HepG2 (cell line): Measurements from ENCODE around the gene FRMD8. TPM values are rescaled to one million over a fixed set of nuclear protein-coding genes. Genes with fewer than 3 reads are reported as not detected.

Experiments
- AGO2 ChIP-seq: fragments of 200-400 bp; formaldehyde crosslinking; optimal IDR thresholded peaks from 2 replicates; pipeline ENCODE3; 2017; ENCODE audit warnings: mild to moderate bottlenecking, low read depth, low read length, moderate library complexity
- CEBPG ChIP-seq: IDR thresholded peaks from 2 replicates; pipeline ENCODE4 v1.6.1; 2016
- ELF3 ChIP-seq: IDR thresholded peaks from 2 replicates; pipeline ENCODE4 v1.6.1; 2016; ENCODE audit warnings: missing genetic modification reagents, missing compliant biosample characterization
- ERF ChIP-seq: IDR thresholded peaks from 2 replicates; pipeline ENCODE4 v1.6.1; 2018; ENCODE audit warnings: missing biosample characterization, missing genetic modification reagents
- FOXM1 ChIP-seq: sonication (generic); formaldehyde crosslinking; IDR thresholded peaks from 2 replicates; pipeline ENCODE4 v1.5.0; 2020; ENCODE audit warnings: missing genetic modification reagents
- MATR3 ChIP-seq: sonication (generic); formaldehyde crosslinking; IDR thresholded peaks from 2 replicates; pipeline ENCODE4 v1.4.0; 2020; ENCODE audit warnings: missing genetic modification reagents
- NAIF1 ChIP-seq: sonication (generic); formaldehyde crosslinking; IDR thresholded peaks from 2 replicates; pipeline ENCODE4 v1.5.0; 2020; ENCODE audit warnings: mild to moderate bottlenecking, missing genetic modification reagents, borderline replicate concordance
- RARA ChIP-seq: IDR thresholded peaks from 2 replicates; pipeline ENCODE4 v1.6.1; 2016; ENCODE audit warnings: missing genetic modification reagents, missing compliant biosample characterization
- SALL1 ChIP-seq: sonication (generic); formaldehyde crosslinking; IDR thresholded peaks from 2 replicates; pipeline ENCODE4 v1.8.0; 2022; ENCODE audit warnings: mild to moderate bottlenecking, missing genetic modification reagents
- SKIL ChIP-seq: sonication (generic); formaldehyde crosslinking; IDR thresholded peaks from 2 replicates; pipeline ENCODE4 v1.8.0; 2022; ENCODE audit warnings: missing genetic modification reagents, mild to moderate bottlenecking, moderate library complexity, borderline replicate concordance
- SMYD3 ChIP-seq: sonication (generic); formaldehyde crosslinking; IDR thresholded peaks from 2 replicates; pipeline ENCODE4 v1.8.1; 2023; ENCODE audit warnings: mild to moderate bottlenecking, missing genetic modification reagents
- ZFP37 ChIP-seq: sonication (generic); formaldehyde crosslinking; IDR thresholded peaks from 2 replicates; pipeline ENCODE4 v1.4.0; 2020; ENCODE audit warnings: missing genetic modification reagents, borderline replicate concordance
- ZNF143 ChIP-seq: sonication (generic); formaldehyde crosslinking; IDR thresholded peaks from 2 replicates; pipeline ENCODE4 v1.4.0; 2020; ENCODE audit warnings: missing genetic modification reagents
- ZNF430 ChIP-seq: sonication (generic); formaldehyde crosslinking; IDR thresholded peaks from 2 replicates; pipeline ENCODE4 v1.9.0; 2021; ENCODE audit warnings: mild to moderate bottlenecking, missing genetic modification reagents
- ZUFSP ChIP-seq: sonication (generic); formaldehyde crosslinking; IDR thresholded peaks from 2 replicates; pipeline ENCODE4 v1.9.0; 2021; ENCODE audit warnings: missing genetic modification reagents, mild to moderate bottlenecking, borderline replicate concordance
- polyA plus RNA-seq, 8 experiments: library from polyadenylated mRNA; depleted of rRNA in 3 of 8; stranded (reverse) in 7 of 8; unstranded in 1 of 8; fragments of >200 nt; fragmentation: Illumina TruSeq in 4 of 8; extraction: Trizol in 4 of 8; gene quantifications; 2 replicates each; pipeline versions ENCODE4 v1.2.1 to v1.2.3, GENCODE V29; 2011 to 2016; ENCODE audit warnings: low read depth in 4 of 8, missing spikeins in 1 of 8, mixed read lengths in 1 of 8; ENCODE audit not compliant: insufficient read depth in 1 of 8
- total RNA-seq, 5 experiments: library from RNA; depleted of rRNA; stranded (reverse); fragments of >200 nt; fragmentation: Illumina TruSeq; extraction: Trizol; gene quantifications; 2 replicates each; pipeline ENCODE4 v1.2.3, GENCODE V29; 2016; ENCODE audit warnings: low read depth in 1 of 5
- TF ChIP-seq, protein P1 (sequence below): sonication (generic); formaldehyde crosslinking; IDR thresholded peaks from 2 replicates; pipeline ENCODE4 v1.4.0; 2020; ENCODE audit warnings: missing genetic modification reagents, borderline replicate concordance
- TF ChIP-seq, protein P2 (sequence below): sonication (generic); formaldehyde crosslinking; conservative IDR thresholded peaks from 2 replicates; pipeline ENCODE4 v1.8.0; 2022; ENCODE audit warnings: mild to moderate bottlenecking, moderate library complexity, missing genetic modification reagents

The FRMD8 gene
- total and polyA plus RNA-seq, 2 of the 13 experiments (the other 11 are each of a cell fraction or from before 2014, with no cell fraction given) = 5.8 to 20.6 TPM

DNA sequence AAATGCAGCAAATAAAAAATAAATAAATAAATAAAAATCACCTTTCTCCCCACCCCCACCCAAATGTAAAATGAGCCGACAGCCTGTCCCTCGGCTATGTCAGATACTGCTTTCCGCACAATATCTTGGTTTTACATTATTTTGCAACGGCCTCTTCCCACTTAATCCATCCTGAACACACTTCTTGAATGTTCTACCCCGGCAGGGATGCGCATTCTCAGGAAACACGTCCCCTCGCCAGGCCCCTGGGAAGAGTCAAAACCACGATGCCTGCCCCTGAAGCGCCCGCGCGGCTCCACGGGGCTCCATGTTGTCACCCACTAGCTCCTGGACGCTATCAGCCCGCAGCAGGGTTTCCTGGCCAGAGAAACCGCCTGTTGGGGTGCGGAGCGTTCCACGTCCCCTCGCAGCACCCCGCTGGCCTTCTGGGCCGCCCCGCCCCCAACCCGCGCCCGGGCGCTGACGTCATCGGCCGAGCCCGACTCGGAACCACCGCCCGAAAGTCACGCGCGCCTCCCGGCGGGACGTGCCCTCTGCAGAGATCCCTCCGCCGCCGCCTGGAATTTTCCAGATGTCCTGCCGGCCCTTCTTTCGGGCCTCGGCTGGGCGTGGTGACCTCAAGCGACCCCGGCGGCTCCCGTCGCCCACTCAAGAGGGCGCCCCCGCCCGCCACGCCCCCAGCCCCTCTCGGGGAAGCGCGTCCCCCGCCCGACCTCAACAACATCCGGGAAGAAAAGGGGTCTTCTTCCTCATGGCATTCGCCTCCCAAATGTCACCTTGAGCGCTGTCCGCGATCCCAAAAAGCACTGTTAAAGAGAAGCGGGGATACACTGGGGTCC, 35.6 kb downstream of the FRMD8 start (continued):
- TF ChIP-seq, protein P1, sequence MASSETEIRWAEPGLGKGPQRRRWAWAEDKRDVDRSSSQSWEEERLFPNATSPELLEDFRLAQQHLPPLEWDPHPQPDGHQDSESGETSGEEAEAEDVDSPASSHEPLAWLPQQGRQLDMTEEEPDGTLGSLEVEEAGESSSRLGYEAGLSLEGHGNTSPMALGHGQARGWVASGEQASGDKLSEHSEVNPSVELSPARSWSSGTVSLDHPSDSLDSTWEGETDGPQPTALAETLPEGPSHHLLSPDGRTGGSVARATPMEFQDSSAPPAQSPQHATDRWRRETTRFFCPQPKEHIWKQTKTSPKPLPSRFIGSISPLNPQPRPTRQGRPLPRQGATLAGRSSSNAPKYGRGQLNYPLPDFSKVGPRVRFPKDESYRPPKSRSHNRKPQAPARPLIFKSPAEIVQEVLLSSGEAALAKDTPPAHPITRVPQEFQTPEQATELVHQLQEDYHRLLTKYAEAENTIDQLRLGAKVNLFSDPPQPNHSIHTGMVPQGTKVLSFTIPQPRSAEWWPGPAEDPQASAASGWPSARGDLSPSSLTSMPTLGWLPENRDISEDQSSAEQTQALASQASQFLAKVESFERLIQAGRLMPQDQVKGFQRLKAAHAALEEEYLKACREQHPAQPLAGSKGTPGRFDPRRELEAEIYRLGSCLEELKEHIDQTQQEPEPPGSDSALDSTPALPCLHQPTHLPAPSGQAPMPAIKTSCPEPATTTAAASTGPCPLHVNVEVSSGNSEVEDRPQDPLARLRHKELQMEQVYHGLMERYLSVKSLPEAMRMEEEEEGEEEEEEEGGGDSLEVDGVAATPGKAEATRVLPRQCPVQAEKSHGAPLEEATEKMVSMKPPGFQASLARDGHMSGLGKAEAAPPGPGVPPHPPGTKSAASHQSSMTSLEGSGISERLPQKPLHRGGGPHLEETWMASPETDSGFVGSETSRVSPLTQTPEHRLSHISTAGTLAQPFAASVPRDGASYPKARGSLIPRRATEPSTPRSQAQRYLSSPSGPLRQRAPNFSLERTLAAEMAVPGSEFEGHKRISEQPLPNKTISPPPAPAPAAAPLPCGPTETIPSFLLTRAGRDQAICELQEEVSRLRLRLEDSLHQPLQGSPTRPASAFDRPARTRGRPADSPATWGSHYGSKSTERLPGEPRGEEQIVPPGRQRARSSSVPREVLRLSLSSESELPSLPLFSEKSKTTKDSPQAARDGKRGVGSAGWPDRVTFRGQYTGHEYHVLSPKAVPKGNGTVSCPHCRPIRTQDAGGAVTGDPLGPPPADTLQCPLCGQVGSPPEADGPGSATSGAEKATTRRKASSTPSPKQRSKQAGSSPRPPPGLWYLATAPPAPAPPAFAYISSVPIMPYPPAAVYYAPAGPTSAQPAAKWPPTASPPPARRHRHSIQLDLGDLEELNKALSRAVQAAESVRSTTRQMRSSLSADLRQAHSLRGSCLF = no peak
- peak; percentile 84 for TF ChIP-seq RARA
- no peak for TF ChIP-seq ZFP37
- TF ChIP-seq MATR3 = no peak
- TF ChIP-seq ERF (CRISPR knock-in tag) = no peak
- no peak; the same call in none of the 2 replicates for TF ChIP-seq ZNF430 (CRISPR knock-in tag)
- no peak for TF ChIP-seq ZUFSP
- TF ChIP-seq NAIF1 (CRISPR knock-in tag) = no peak
- peak; percentile 36; the same call in 1 of the 2 replicates for TF ChIP-seq CEBPG (CRISPR knock-in tag)
- peak; percentile 92 for TF ChIP-seq AGO2
- peak; percentile 15; the same call in 1 of the 2 replicates for TF ChIP-seq SALL1 (CRISPR knock-in tag)
- no peak for TF ChIP-seq SMYD3
- no peak for TF ChIP-seq FOXM1 (CRISPR knock-in tag)
- TF ChIP-seq, protein P2, sequence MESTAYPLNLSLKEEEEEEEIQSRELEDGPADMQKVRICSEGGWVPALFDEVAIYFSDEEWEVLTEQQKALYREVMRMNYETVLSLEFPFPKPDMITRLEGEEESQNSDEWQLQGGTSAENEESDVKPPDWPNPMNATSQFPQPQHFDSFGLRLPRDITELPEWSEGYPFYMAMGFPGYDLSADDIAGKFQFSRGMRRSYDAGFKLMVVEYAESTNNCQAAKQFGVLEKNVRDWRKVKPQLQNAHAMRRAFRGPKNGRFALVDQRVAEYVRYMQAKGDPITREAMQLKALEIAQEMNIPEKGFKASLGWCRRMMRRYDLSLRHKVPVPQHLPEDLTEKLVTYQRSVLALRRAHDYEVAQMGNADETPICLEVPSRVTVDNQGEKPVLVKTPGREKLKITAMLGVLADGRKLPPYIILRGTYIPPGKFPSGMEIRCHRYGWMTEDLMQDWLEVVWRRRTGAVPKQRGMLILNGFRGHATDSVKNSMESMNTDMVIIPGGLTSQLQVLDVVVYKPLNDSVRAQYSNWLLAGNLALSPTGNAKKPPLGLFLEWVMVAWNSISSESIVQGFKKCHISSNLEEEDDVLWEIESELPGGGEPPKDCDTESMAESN = peak; percentile 9; the same call in 1 of the 2 replicates
- TF ChIP-seq ZNF143 (CRISPR knock-in tag) = no peak
- peak; percentile 66 for TF ChIP-seq SKIL (CRISPR knock-in tag)
- TF ChIP-seq ELF3 (CRISPR knock-in tag) = no peak; the same call in 1 of the 2 replicates
